Colonic mucosa (tissue), 4 donors: ENCODE data around the gene PSMC1. TPM values are rescaled to one million over a fixed set of nuclear protein-coding genes. Genes with fewer than 3 reads are reported as not detected.
"Not testable (repeated sequence)": the region's sequence is repeated elsewhere in the genome, so short reads cannot be mapped to it uniquely, and the experiment has no call there.

Experiments
- DNase-seq: peaks from one replicate; pipeline ENCODE4 v3.0.0-alpha.2; 2020
- H3K27ac ChIP-seq: fragments of 200-600 bp; one replicate; pipeline ENCODE4 v1.8.0; 2021
- H3K27me3 ChIP-seq: fragments of 200-600 bp; one replicate; pipeline ENCODE4 v1.8.0; 2021
- H3K36me3 ChIP-seq: fragments of 200-600 bp; one replicate; pipeline ENCODE4 v1.8.0; 2021
- H3K4me1 ChIP-seq: fragments of 200-600 bp; one replicate; pipeline ENCODE4 v1.8.0; 2021; ENCODE audit warnings: mild to moderate bottlenecking
- H3K4me3 ChIP-seq: fragments of 200-600 bp; one replicate; pipeline ENCODE4 v1.8.0; 2021
- H3K9ac ChIP-seq, 2 donors: one replicate each; pipeline ENCODE4 v1.7.0; 2013; ENCODE audit warnings: control low read depth in 2 of 2, low read depth in 2 of 2, low read length in 2 of 2
- H3K9me3 ChIP-seq: fragments of 200-600 bp; one replicate; pipeline ENCODE4 v1.8.0; 2021
- intact Hi-C: fragments of 100-400 bp; cut with DNase I; formaldehyde crosslinking; loops from one replicate; pipeline ENCODE4 v1.14.1; 2022
- total RNA-seq, 2 donors: library from RNA; stranded (reverse); fragmentation: NEBNext Ultra II Directional in 1 of 2; extraction: Animal tissue kit (Norgen Biotek cat#: 25700) in 1 of 2; gene quantifications; one replicate each; pipeline ENCODE4 v1.2.1, GENCODE V29; 2021
- TF ChIP-seq, protein P1 (sequence below): fragments of 200-600 bp; IDR thresholded peaks from one replicate; pipeline ENCODE4 v1.8.0; 2022; ENCODE audit warnings: antibody characterized with exemption, mild to moderate bottlenecking
- donor health status: healthy.
- donor health status: DM: no; HTN: no; CAD: no.
- donor health status: DM: no; HTN: no; CAD: no.

The PSMC1 gene
- 10 to 100 TPM; 68.3 to 92.6 TPM for total RNA-seq

DNA sequence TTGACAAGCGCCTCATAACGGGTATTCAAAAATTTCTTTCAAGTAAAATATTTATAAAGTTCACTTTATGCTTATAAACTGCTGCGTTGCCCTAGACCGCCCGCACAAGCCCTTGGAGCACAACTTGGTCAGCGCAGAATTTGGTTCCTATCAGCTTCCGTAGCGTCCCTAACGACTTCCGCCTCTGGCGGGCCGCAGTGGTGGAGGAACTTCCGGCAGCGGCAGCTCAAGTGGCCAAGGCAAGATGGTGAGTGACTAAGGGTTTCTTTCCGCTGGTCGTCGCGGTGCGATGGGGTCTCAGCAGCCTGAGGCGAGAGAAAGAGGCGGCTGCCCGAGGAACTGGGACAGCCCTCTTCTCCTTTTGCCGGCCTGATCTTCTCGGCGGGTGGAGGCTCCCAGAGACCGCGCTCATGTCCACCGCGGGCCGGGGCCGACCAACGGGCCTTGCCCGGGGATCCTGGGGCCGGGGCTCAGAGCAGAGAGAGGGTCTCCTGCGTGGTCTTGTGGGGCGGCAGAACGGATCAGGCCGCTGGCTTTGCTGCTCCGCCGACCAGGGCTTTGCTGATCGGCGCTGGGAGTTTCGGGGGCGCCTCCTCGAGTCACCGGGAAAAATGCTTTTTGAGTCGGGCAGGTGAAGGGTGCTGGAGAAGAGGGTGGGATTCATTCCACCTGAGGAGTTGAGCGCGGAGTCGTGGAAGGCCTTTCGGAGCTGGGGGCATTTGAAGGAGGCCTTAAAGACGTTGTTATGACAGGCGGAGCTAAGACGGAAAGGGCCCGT lies at the start of gene PSMC1:
TSS of gene PSMC1 (plus strand) at position 200 of the 778 bp plus-strand sequence. CDS start at position 245, 45 bp downstream.
- Histone ChIP-seq H3K27ac (peak within 1 kb of the TSS; percentile 58), H3K9me3 (no peaks in the 10 kb centered on the region), H3K4me1 (peaks cover 4% of the 10 kb centered on the region), H3K36me3 (no peaks in the 10 kb centered on the region), H3K4me3 (peak within 1 kb of the TSS; percentile 96), H3K9ac (peak within 1 kb of the TSS; percentile 77 to 93), H3K27me3 (no peaks in the 10 kb centered on the region)
- peak; percentile 95 for DNase-seq
- intact Hi-C loops, result no loop called here
- TF ChIP-seq, protein P1, sequence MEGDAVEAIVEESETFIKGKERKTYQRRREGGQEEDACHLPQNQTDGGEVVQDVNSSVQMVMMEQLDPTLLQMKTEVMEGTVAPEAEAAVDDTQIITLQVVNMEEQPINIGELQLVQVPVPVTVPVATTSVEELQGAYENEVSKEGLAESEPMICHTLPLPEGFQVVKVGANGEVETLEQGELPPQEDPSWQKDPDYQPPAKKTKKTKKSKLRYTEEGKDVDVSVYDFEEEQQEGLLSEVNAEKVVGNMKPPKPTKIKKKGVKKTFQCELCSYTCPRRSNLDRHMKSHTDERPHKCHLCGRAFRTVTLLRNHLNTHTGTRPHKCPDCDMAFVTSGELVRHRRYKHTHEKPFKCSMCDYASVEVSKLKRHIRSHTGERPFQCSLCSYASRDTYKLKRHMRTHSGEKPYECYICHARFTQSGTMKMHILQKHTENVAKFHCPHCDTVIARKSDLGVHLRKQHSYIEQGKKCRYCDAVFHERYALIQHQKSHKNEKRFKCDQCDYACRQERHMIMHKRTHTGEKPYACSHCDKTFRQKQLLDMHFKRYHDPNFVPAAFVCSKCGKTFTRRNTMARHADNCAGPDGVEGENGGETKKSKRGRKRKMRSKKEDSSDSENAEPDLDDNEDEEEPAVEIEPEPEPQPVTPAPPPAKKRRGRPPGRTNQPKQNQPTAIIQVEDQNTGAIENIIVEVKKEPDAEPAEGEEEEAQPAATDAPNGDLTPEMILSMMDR, result no peak

- intact Hi-C loops, result no loop called here
- H3K4me1 ChIP-seq, result no peaks in the 10 kb centered on the region
These were observed 43.1 kb upstream of the PSMC1 start for GRCh38 chr14:90213099-90213748.

DNA sequence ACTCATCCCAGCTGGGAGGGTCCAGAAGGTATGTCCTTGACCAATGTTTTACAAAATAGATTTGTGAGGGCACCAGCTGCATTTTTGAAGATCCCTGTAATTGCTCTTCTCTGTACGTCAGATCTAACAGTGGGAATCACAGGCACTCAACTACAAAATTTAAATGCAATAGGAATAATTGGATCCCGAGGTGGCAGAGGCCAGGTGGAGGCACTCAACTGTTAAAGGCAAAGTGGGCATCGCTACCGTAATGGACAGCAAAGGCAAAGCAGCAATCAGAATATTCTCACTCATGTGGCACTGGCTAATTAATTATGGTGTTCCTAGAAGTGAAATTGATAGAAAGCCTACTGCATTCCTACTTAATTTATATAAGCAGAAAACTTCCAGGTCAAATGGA lies 27.9 kb upstream of the PSMC1 start:
- H3K4me1 ChIP-seq, result no peaks in the 10 kb centered on the region
- no peak overlapping the region for H3K27ac ChIP-seq
- H3K4me3 ChIP-seq, result no peak overlapping the region
- H3K36me3 ChIP-seq, result no peaks in the 10 kb centered on the region
- TF ChIP-seq, protein P1, result no peak
- H3K9me3 ChIP-seq, result no peaks in the 10 kb centered on the region
- intact Hi-C loops, result no loop called here
- H3K9ac ChIP-seq, result no peak overlapping the region
- no peaks in the 10 kb centered on the region for H3K27me3 ChIP-seq
- no peak for DNase-seq

More at GRCh38 chr14:90213099-90213748, 43.1 kb upstream of the PSMC1 start:
- TF ChIP-seq, protein P1, result no peak
- Histone ChIP-seq H3K9me3 (no peaks in the 10 kb centered on the region), H3K4me3 (no peak overlapping the region), H3K27ac (no peak overlapping the region), H3K9ac (no peak overlapping the region), H3K27me3 (no peaks in the 10 kb centered on the region), H3K36me3 (no peaks in the 10 kb centered on the region)
- no peak for DNase-seq

GRCh38 chr14:90229942-90230341 lies 26.4 kb upstream of the PSMC1 start:
- not testable (repeated sequence) for DNase-seq, H3K36me3 ChIP-seq, H3K27me3 ChIP-seq, H3K4me3 ChIP-seq, H3K9me3 ChIP-seq, H3K9ac ChIP-seq, H3K27ac ChIP-seq, H3K4me1 ChIP-seq
- intact Hi-C loops, result loop anchor here (10.0 kb wide), 1 partner anchor 285 kb away; no protein-coding TSS in a partner anchor

DNA sequence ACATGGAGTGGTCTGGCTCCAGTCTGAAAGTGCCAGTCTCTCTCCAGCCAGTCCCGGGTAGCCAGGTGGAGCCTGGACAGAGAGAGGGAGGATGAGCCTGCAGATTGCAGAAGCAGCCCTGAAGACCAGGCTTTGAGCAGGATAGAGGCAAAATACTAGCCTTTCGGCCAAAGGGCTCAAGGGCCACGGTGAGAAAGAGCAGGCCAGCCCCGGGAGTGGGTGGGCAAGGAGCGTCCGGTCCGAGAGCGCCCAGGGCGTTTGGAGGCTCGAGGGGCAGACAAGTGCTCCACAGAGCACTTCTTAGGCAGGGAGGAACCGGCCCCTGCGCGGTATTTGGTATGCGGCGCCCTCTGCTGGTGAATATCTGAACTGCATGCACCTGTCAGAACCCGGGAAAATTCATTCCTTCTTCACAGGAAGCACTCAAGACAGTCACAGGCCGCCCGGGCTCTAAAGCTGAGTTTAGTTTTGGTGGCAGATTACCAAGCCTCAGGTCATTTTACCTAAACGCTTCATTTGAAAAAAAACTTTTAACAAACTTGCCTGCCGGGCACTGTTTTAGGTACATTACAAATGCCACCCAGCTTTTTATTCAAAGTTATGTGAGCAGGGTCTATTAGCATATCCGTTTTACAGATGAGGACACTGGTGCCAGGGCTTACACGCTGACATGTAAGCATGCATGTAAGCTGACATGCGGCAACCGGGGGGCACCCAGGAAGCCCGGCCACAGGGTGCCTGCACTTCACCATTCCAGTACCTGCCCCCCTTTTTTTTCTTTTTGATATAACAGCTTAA lies 21.0 kb upstream of the PSMC1 start:
- peak; percentile 70 for DNase-seq
- intact Hi-C loops, result loop anchor here (2.0 to 10.0 kb wide), 2 partner anchors 263 to 291 kb away; no protein-coding TSS in a partner anchor
- no peak overlapping the region for H3K27ac ChIP-seq
- no peaks in the 10 kb centered on the region for H3K36me3 ChIP-seq
- no peak overlapping the region for H3K9ac ChIP-seq
- no peaks in the 10 kb centered on the region for H3K9me3 ChIP-seq
- no peaks in the 10 kb centered on the region for H3K27me3 ChIP-seq
- no peak overlapping the region for H3K4me3 ChIP-seq
- H3K4me1 ChIP-seq, result no peaks in the 10 kb centered on the region
- TF ChIP-seq, protein P1, result peak; percentile 92
